PC-3 (cell line): ENCODE data around the gene SLC9A3. TPM values are rescaled to one million over a fixed set of nuclear protein-coding genes. Genes with fewer than 3 reads are reported as not detected.

Experiments
- ATAC-seq: fragments of 200-7000 bp; cut with Tn5 transposase; 2 replicates; pipeline ENCODE4 v1.9.1; 2020; ENCODE audit warnings: mild to moderate bottlenecking, moderate library complexity
- BruUV-seq: library from RNA; stranded (reverse); fragments of 400-500 nt; replicated peaks from 2 replicates; lab custom pipeline; 2021; lab: Mats Ljungman, UMichigan
- CTCF ChIA-PET: fragments of 300-600 bp; sonication (Branson Sonifier 250); formaldehyde crosslinking; loops from one replicate; lab custom pipeline; 2022; ENCODE audit warnings: antibody characterized with exemption; lab: Charles Lee
- POLR2A ChIA-PET: fragments of 300-600 bp; sonication (Branson Sonifier 250); formaldehyde crosslinking; loops from one replicate; lab custom pipeline; 2022; ENCODE audit warnings: antibody characterized with exemption; ENCODE audit not compliant: unreplicated experiment; lab: Charles Lee
- DNase-seq: peaks from one replicate; pipeline ENCODE4 v3.0.0-alpha.2; 2015
- H2AFZ ChIP-seq: fragments of 300-600 bp; sonication (generic); 2 replicates; pipeline ENCODE4 v1.6.0; 2016; ENCODE audit warnings: antibody characterized with exemption, low read length
- H3F3A ChIP-seq: fragments of 300-600 bp; sonication (generic); one replicate; pipeline ENCODE4 v1.6.0; 2017; ENCODE audit warnings: antibody characterized with exemption, low read length, control low read depth, mild to moderate bottlenecking; ENCODE audit not compliant: unreplicated experiment
- H3K27ac ChIP-seq: fragments of 300-600 bp; sonication (generic); 2 replicates; pipeline ENCODE4 v1.5.1; 2016; ENCODE audit warnings: mild to moderate bottlenecking, low read length
- H3K27me3 ChIP-seq: fragments of 300-600 bp; sonication (generic); 2 replicates; pipeline ENCODE4 v1.6.1; 2016; ENCODE audit warnings: low read length, mixed read lengths
- H3K36me3 ChIP-seq: fragments of 300-600 bp; sonication (generic); 2 replicates; pipeline ENCODE4 v1.6.1; 2016; ENCODE audit warnings: low read depth, mixed run types, low read length, mixed read lengths
- H3K4me1 ChIP-seq: fragments of 300-600 bp; sonication (generic); 2 replicates; pipeline ENCODE4 v1.5.1; 2016; ENCODE audit warnings: low read length; ENCODE audit not compliant: insufficient read depth
- H3K4me2 ChIP-seq: fragments of 300-600 bp; sonication (generic); 2 replicates; pipeline ENCODE4 v1.6.0; 2016; ENCODE audit warnings: low read length
- H3K4me3 ChIP-seq: fragments of 300-600 bp; sonication (generic); 2 replicates; pipeline ENCODE4 v1.5.1; 2016; ENCODE audit warnings: mild to moderate bottlenecking, low read length, mixed read lengths
- H3K79me2 ChIP-seq: fragments of 300-600 bp; sonication (generic); 2 replicates; pipeline ENCODE4 v1.6.1; 2017; ENCODE audit warnings: low read length, mixed read lengths
- H3K9ac ChIP-seq: fragments of 300-600 bp; sonication (generic); 2 replicates; pipeline ENCODE4 v1.6.0; 2016; ENCODE audit warnings: mild to moderate bottlenecking, low read length
- H3K9me2 ChIP-seq: fragments of 300-600 bp; sonication (generic); replicated peaks from 2 replicates; pipeline ENCODE4 v1.6.1; 2016; ENCODE audit warnings: mixed run types, low read length, mixed read lengths
- H3K9me3 ChIP-seq: fragments of 300-600 bp; sonication (generic); 2 replicates; pipeline ENCODE4 v1.6.1; 2016; ENCODE audit warnings: low read length, mixed read lengths
- H4K20me1 ChIP-seq: fragments of 300-600 bp; sonication (generic); 2 replicates; pipeline ENCODE4 v1.6.1; 2016; ENCODE audit warnings: low read length, mixed read lengths
- EZH2 ChIP-seq: fragments of 300-600 bp; sonication (generic); IDR thresholded peaks from one replicate; pipeline ENCODE4 v1.6.1; 2017; ENCODE audit warnings: antibody characterized with exemption, mild to moderate bottlenecking, low read length; ENCODE audit not compliant: unreplicated experiment
- EZH2phosphoT487 ChIP-seq: fragments of 300-600 bp; sonication (generic); IDR thresholded peaks from 2 replicates; pipeline ENCODE4 v1.6.1; 2018; ENCODE audit warnings: mild to moderate bottlenecking, antibody characterized with exemption, low read length, borderline replicate concordance
- intact Hi-C: fragments of 100-400 bp; cut with micrococcal nuclease; formaldehyde crosslinking; loops from 2 replicates; pipeline ENCODE4 v1.9.0; 2023
- total RNA-seq: library from RNA; depleted of rRNA; stranded (reverse); fragments of >200 nt; gene quantifications from 2 replicates; pipeline ENCODE4 v1.2.3, GENCODE V29; 2014
- TF ChIP-seq, protein P1 (sequence below): fragments of 300-600 bp; sonication (generic); conservative IDR thresholded peaks from 2 replicates; pipeline ENCODE4 v1.5.1; 2017; ENCODE audit warnings: antibody characterized with exemption, low read depth, mild to moderate bottlenecking, low read length

Gene SLC9A3
- total RNA-seq, 1 experiment from 2014 or later, result 4.9 TPM

DNA sequence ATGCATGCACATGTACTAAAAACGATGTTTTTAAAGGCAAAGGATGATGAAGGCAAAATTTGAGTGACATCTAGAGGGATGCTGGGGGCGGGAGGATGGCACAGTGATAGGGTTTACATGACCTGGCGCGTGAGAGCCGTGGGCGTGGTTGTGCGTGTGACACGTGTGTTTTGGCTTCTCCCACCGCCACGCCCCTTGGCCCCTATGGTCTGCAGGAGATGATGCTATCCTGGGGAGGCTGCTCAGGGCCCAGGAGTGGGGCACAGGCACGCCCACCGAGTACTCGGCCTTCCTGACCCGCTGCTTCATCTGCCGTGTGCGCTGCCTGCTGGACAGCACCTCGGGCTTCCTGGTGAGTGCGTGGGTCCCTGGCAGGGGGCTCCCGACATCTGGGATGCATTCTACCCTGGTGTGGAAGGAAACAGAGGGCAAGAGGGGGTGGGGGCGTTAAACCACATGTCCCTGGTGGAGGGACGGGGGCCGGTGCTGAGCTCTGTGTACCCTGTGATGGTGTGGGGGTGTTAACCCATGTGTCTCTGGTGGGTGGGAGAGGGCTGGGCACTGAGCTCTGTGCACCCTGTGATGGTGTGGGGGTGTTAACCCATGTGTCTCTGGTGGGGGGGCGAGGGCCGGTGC lies 100.5 kb downstream of the SLC9A3 start:
- Histone ChIP-seq H3K4me3 (no peak overlapping the region), H3K36me3 (no peaks in the 10 kb centered on the region), H3K79me2 (no peaks in the 10 kb centered on the region), H3K9me2 (no peaks in the 10 kb centered on the region), H3K9ac (no peak overlapping the region), H3K9me3 (no peaks in the 10 kb centered on the region), H4K20me1 (no peaks in the 10 kb centered on the region), H3K4me1 (no peaks in the 10 kb centered on the region; the same call in 1 of the 2 replicates), H3K27ac (no peak overlapping the region), H3K27me3 (no peaks in the 10 kb centered on the region), H3F3A (no peaks in the 10 kb centered on the region), H2AFZ (no peak overlapping the region), H3K4me2 (no peak overlapping the region)
- ATAC-seq (no peak), DNase-seq (no peak)
- POLR2A ChIA-PET, result no interaction called here
- no peak for TF ChIP-seq EZH2
- TF ChIP-seq, protein P1, sequence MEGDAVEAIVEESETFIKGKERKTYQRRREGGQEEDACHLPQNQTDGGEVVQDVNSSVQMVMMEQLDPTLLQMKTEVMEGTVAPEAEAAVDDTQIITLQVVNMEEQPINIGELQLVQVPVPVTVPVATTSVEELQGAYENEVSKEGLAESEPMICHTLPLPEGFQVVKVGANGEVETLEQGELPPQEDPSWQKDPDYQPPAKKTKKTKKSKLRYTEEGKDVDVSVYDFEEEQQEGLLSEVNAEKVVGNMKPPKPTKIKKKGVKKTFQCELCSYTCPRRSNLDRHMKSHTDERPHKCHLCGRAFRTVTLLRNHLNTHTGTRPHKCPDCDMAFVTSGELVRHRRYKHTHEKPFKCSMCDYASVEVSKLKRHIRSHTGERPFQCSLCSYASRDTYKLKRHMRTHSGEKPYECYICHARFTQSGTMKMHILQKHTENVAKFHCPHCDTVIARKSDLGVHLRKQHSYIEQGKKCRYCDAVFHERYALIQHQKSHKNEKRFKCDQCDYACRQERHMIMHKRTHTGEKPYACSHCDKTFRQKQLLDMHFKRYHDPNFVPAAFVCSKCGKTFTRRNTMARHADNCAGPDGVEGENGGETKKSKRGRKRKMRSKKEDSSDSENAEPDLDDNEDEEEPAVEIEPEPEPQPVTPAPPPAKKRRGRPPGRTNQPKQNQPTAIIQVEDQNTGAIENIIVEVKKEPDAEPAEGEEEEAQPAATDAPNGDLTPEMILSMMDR, result no peak
- no TSS peak for BruUV-seq
- intact Hi-C loops, result no loop called here
- CTCF ChIA-PET, result no interaction called here

DNA sequence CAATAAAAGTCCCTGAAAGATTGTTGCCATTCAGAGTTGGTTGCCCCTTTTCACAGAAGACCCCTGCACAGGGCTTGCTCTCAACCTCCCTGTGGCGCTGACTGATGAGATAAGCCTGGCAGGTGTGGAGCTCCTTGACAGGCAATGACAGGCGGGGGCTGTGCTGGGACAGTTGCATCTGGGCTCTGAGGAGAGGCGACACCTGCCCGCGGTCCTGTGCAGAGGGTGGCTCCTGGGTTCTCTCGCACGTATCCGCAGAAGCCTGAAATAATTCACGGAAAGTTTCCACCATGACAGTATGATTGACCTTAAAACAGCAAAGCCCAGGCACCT lies 101.0 kb downstream of the SLC9A3 start:
- ChIA-PET CTCF (no interaction called here), POLR2A (no interaction called here)
- no peaks in the 10 kb centered on the region for H3K27me3 ChIP-seq
- H3K9ac ChIP-seq, result no peak overlapping the region
- H3K9me2 ChIP-seq, result no peaks in the 10 kb centered on the region
- H3K79me2 ChIP-seq, result no peaks in the 10 kb centered on the region
- H4K20me1 ChIP-seq, result no peaks in the 10 kb centered on the region
- DNase-seq (no peak), ATAC-seq (no peak)
- no peaks in the 10 kb centered on the region for H3F3A ChIP-seq
- H3K4me3 ChIP-seq, result no peak overlapping the region
- no peak overlapping the region for H2AFZ ChIP-seq
- TF ChIP-seq, protein P1, result no peak
- TF ChIP-seq EZH2phosphoT487 (no peak), EZH2 (no peak)
- no peaks in the 10 kb centered on the region; the same call in 1 of the 2 replicates for H3K4me1 ChIP-seq
- no peaks in the 10 kb centered on the region for H3K9me3 ChIP-seq
- no peaks in the 10 kb centered on the region for H3K36me3 ChIP-seq
- no peak overlapping the region for H3K4me2 ChIP-seq
- no TSS peak for BruUV-seq
- no peak overlapping the region for H3K27ac ChIP-seq
- intact Hi-C loops, result no loop called here

DNA sequence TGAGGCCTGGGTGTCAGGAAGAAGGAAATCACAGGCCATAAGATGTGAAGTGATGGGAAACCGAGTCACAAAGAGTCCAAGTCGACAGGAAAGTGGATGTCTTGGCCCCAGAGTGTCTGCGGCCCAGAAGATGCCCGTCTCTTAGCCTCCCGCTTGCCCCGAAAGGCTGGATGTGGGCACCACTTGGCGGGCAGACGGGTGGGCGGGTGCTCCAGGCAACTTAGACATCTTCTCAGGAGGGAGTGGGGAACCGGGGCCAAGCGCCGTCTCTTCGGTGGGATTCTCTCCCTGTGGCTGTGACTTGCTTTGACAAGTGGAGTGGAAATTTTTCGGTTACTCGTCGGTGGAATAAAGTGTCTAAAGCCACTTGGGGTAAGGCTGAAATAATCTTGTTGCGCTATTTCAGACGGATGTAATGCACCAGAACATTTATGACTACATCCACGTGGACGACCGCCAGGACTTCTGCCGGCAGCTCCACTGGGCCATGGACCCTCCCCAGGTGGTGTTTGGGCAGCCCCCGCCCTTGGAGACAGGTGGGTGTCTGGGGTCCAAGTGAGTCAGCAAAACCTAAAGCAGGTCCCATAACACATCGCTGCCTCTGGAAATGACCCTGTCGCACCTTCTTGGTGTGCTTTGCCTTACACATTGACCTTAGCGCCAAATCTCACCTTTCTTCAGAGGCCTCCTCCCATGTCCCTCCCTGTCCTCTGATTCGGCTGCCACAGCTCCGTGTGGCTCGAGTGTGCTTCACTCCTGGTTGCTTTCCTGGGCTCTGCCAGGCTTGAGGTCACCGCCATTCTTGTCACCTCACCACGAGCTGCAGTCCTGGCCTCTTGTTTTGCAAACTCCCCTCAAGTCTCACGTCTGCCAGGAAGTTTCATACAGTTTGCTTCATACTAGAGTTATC lies 101.7 kb downstream of the SLC9A3 start:
- BruUV-seq, result no TSS peak
- Histone ChIP-seq H3F3A (no peaks in the 10 kb centered on the region), H3K4me2 (no peak overlapping the region), H3K4me1 (no peaks in the 10 kb centered on the region; the same call in 1 of the 2 replicates), H3K27me3 (no peaks in the 10 kb centered on the region), H3K79me2 (no peaks in the 10 kb centered on the region), H4K20me1 (no peaks in the 10 kb centered on the region), H2AFZ (no peak overlapping the region), H3K9ac (no peak overlapping the region), H3K4me3 (no peak overlapping the region), H3K27ac (no peak overlapping the region), H3K9me3 (no peaks in the 10 kb centered on the region), H3K36me3 (no peaks in the 10 kb centered on the region), H3K9me2 (no peaks in the 10 kb centered on the region)
- intact Hi-C loops, result no loop called here
- DNase-seq (no peak), ATAC-seq (no peak)
- ChIA-PET CTCF (no interaction called here), POLR2A (no interaction called here)
- TF ChIP-seq EZH2, result no peak
- TF ChIP-seq, protein P1, result no peak
- no peak for TF ChIP-seq EZH2phosphoT487
